GM21390 (cell line): ENCODE measurements around the gene H6PD.
"Not testable (repeated sequence)": the region's sequence is repeated elsewhere in the genome, so short reads cannot be mapped to it uniquely, and the experiment has no call there.

ENCODE experiments used
- ATAC-seq: cut with Tn5 transposase; IDR thresholded peaks from one replicate; pipeline ENCODE4 v1.9.1; 2021; ENCODE audit not compliant: unreplicated experiment

H6PD gene

GRCh38 chr1:9294910-9295636 is 60.5 kb downstream of the H6PD start:
- no peak for ATAC-seq

GRCh38 chr1:9295884-9296283 is 61.3 kb downstream of the H6PD start:
- ATAC-seq, result no peak

- ATAC-seq, result no peak
Observed at GRCh38 chr1:9296850-9297249, 62.3 kb downstream of the H6PD start.

- ATAC-seq, result no peak
Observed at GRCh38 chr1:9297831-9298230, 63.3 kb downstream of the H6PD start.

GRCh38 chr1:9298282-9298681 is 63.7 kb downstream of the H6PD start:
- ATAC-seq, result no peak

- ATAC-seq, result not testable (repeated sequence)
Observed at GRCh38 chr1:9299571-9300541, 65.3 kb downstream of the H6PD start.

- ATAC-seq, result no peak
Observed at GRCh38 chr1:9300573-9300972, 66.0 kb downstream of the H6PD start.

GRCh38 chr1:9302745-9303524 is 68.4 kb downstream of the H6PD start:
- no peak for ATAC-seq

GRCh38 chr1:9303916-9304315 is 69.3 kb downstream of the H6PD start:
- ATAC-seq, result no peak

- no peak for ATAC-seq
Observed at GRCh38 chr1:9305216-9305615, 70.6 kb downstream of the H6PD start.

- ATAC-seq, result no peak
Observed at GRCh38 chr1:9306006-9306405, 71.4 kb downstream of the H6PD start.

GRCh38 chr1:9307303-9307702 is 72.7 kb downstream of the H6PD start:
- ATAC-seq, result no peak

GRCh38 chr1:9308236-9308785 is 73.7 kb downstream of the H6PD start:
- no peak for ATAC-seq

- no peak for ATAC-seq
Observed at GRCh38 chr1:9309080-9309479, 74.5 kb downstream of the H6PD start.

- ATAC-seq, result no peak
Observed at GRCh38 chr1:9309991-9310390, 75.4 kb downstream of the H6PD start.

- no peak for ATAC-seq
Observed at GRCh38 chr1:9311029-9311428, 76.5 kb downstream of the H6PD start.

- ATAC-seq, result no peak
Observed at GRCh38 chr1:9311479-9311878, 76.9 kb downstream of the H6PD start.

- ATAC-seq, result no peak
Observed at GRCh38 chr1:9312168-9312720, 77.7 kb downstream of the H6PD start.

GRCh38 chr1:9313576-9313975 is 79.0 kb downstream of the H6PD start:
- no peak for ATAC-seq

- ATAC-seq, result no peak
Observed at GRCh38 chr1:9314111-9314510, 79.5 kb downstream of the H6PD start.
